ENCODE data around the gene SNX32. TPM values are rescaled to one million over a fixed set of nuclear protein-coding genes. Genes with fewer than 3 reads are reported as not detected.

Gene SNX32
- total RNA-seq, 1 donor from 2014 or later, result 7.3 TPM

GRCh38 chr11:65857853-65858680 lies 24.3 kb downstream of the SNX32 start, which contains the start of gene CFL1:
Gene CFL1, minus strand, starts transcription at chr11:65858180. Its CDS starts 81 bp downstream, at chr11:65858099.
- peak; percentile 97 for DNase-seq

DNA sequence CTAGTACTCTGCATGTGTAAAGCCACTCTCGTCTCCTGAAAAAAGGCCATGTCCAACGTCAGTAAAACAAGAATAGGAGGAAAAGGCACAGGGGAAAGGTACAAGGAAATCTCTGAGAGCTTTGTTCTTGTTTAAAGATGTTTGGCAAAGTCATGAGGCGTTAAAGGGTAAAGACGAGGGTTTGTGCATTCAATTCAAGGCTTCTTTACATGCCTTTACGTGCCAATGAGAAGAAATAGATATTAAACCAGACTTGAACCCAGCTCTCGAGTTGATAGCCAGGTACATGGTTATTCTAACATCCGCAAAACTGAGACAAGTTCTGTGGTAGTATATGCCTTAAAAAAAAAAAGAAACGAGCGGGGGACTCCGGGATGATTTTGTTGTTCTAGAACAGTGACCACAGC lies 24.9 kb downstream of the SNX32 start:
- no peak for DNase-seq

GRCh38 chr11:65859095-65859811 lies 25.5 kb downstream of the SNX32 start:
- peak; percentile 96 for DNase-seq

- DNase-seq, result no peak
Observed at GRCh38 chr11:65859812-65860277, 26.1 kb downstream of the SNX32 start.

GRCh38 chr11:65860278-65861164 lies 26.8 kb downstream of the SNX32 start, which contains the start of gene MUS81:
Gene MUS81, plus strand, starts transcription at chr11:65860433. Its CDS starts 321 bp downstream, at chr11:65860754.
- DNase-seq, result peak; percentile 91

- DNase-seq, result no peak
Observed at GRCh38 chr11:65861165-65861505, 27.4 kb downstream of the SNX32 start.

GRCh38 chr11:65861533-65862183 lies 27.9 kb downstream of the SNX32 start:
- DNase-seq, result no peak

- no peak for DNase-seq
Observed at GRCh38 chr11:65862191-65862735, 28.5 kb downstream of the SNX32 start.

- no peak for DNase-seq
Observed at GRCh38 chr11:65862941-65863888, 29.5 kb downstream of the SNX32 start.

GRCh38 chr11:65863889-65864705 lies 30.3 kb downstream of the SNX32 start:
- no peak for DNase-seq

GRCh38 chr11:65864706-65865471 lies 31.1 kb downstream of the SNX32 start:
- DNase-seq, result no peak

DNA sequence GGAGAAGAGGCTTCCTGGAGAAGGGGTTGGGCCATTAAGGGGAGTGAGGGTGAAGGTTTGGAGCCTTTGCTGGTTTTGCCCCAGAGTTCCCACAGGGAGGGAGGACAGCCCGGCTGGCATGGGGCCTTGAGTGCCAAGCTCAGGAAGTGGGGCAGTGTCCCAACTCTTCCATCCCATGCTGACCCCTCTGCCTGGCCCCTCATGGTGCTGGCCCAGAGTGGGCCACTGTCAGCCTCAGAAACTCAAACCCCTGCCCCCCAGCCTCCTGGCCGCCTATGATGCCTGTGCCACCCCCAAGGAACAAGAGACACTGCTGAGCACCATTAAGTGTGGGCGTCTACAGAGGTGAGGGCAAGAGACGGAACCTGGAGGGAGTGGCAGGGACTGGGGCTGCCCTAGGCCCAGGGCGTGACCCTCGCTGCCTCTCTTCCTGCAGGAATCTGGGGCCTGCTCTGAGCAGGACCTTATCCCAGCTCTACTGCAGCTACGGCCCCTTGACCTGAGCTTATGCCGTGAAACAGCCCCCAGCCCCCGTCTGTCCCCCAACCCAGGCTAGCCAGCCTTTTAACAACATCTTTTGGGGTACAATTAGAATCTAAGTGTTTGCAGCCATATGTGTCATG lies 31.9 kb downstream of the SNX32 start:
- no peak for DNase-seq

- no peak for DNase-seq
Observed at GRCh38 chr11:65866509-65867283, 32.9 kb downstream of the SNX32 start.

DNA sequence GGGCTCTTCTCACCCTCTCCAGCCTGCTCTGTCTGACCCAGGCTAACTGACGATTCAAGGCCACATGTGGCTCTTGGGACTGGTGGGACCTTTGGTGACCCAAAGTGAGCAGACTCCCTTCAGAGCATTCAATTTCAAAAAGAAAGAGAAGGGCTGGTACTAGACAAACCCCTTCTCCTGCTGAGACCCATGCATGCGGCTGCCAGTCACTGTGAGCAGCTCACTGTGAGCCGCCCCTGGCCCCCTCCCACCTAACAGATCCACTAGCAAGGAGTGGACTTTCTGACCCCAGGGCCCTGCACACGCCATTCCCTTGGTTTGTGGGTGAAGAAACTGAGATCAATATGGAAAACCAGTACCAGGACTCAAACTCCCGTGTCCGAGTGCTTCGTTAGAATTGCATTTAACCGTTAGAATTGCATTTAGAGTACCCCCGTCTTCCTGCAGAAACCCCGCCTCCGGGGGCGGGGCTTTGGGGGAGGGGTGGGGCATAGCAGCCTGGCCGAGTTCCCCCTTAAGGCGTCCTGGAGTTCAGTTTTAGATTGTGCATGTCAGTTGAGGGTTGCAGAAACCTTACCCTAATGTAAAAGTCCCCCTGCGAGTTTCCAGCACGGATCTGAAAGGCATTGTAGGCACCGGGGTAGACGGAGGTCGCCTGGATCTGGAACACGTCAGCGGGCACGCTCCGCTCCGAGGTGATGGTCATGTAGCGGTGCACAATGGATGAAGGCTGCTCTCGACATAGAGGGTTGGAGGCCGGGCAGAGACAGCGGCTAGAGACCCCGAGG lies 33.7 kb downstream of the SNX32 start:
- no peak for DNase-seq

- DNase-seq, result peak; percentile 22
Observed at GRCh38 chr11:65868076-65868667, 34.4 kb downstream of the SNX32 start.

GRCh38 chr11:65868907-65869306 lies 35.1 kb downstream of the SNX32 start:
- DNase-seq, result no peak

All from occipital lobe (tissue), 2 donors.